GOT3 (cell line): ENCODE data around the gene EXOC1L.

Experiments used
- DNase-seq: peaks from one replicate; lab custom pipeline; 2025; ENCODE audit warnings: mixed read lengths; lab: John Stamatoyannopoulos, UW

Gene EXOC1L, protein sequence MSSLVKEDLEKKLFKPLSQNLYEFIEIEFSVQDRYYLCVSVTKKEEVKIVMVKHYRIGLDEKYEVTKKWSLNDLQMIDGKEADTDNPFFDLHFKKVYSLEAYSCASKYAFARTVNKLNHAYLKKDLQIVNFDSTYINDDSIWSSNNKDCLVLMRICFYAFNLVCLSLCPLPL

DNA sequence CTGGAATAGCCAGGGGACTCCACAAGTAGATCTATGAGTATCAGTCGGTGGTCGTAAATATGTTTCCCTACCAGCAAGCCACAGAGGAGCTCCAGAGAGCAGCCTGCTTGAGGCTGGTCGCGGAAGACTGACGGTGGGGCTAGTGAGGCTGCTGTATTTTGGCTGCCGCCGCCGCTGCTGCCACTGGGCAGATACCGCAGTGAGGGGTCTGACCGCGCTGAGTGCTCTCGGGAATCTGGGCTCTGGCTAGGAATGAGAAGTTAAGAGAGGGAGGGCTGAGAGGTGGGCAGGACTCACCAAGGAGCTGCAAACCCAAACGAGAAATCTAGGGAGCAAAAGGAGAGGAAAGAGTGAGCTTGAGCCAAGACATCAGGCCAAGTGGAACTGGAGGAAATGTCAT is at the start of gene EXOC1L:
Gene EXOC1L, plus strand, starts transcription at position 157 of the 400 bp plus-strand sequence. Its CDS starts 237 bp downstream, at position 394.
- no peak for DNase-seq

DNA sequence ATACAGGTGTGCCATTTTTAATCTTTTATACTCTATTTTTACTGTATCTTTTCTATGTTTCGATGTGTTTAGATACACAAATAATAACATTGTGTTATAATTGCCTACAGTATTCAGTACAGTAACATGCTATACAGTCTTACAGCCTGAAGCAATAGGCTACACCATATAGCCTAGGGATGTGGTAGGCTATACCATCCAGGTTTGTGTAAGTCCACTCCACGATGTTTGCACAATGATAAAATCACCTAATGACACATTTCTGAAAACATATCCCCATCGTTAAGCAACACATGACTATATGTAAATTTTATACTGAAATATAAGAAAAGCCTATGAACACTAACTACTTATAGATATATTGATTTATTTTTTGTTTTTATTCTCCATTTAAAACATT is 48.9 kb upstream of the EXOC1L start:
- DNase-seq, result no peak

DNA sequence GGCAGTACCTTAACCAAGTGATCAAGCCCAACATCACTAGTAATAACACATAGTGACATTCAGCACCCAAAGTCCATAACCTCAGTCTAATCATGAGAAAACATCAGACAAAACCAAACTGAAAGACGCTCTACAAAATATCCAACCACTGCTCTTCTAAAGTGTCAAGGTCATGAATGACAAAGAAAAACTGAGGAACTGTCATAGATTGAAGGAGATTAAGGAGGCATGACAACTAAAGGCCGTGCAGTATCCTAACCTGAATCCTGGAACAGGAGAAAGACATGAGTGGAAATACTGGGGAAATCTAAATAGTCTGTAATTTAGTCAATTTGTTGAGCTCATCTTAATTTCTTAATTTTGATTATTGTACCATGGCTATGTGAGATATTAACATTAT is 38.2 kb upstream of the EXOC1L start:
- DNase-seq, result no peak

DNA sequence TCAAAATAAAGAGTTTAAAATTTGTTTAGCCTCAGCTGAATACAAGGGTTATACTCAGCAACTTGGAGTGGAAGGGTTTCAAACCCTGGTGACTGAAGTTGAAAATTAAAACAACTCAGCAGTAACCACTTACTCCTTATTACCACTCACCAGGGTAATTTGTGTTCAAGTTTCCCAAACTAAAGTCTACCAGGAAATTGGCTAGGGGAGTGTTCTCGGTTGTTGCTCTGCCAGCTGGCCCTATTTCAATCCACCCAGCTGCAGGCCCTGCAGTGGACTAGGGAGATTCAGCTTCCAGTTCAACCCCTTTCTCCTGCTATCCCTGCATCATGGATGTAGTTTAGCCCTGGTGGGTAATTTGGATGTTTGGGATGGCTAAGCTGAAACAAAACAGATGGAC is 37.8 kb upstream of the EXOC1L start:
- no peak for DNase-seq

DNA sequence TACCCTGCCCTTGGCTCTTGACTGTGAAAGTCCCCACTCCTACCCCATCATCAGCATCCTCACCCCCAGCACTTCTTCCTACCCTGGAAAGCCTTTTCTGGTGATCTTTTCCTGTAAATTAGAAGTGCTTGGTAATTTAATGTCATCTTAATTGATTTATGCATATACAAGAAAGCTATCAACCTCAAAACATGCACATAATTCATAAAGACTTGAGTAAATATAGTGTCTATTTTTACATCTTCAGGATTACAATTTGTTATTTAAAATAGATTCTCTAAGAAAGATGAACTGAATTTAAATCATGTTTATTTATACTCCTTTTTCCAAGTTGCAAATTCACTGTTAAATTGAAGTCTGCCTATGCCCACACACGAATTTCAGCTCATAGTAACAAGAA is 36.0 kb upstream of the EXOC1L start:
- DNase-seq, result no peak

DNA sequence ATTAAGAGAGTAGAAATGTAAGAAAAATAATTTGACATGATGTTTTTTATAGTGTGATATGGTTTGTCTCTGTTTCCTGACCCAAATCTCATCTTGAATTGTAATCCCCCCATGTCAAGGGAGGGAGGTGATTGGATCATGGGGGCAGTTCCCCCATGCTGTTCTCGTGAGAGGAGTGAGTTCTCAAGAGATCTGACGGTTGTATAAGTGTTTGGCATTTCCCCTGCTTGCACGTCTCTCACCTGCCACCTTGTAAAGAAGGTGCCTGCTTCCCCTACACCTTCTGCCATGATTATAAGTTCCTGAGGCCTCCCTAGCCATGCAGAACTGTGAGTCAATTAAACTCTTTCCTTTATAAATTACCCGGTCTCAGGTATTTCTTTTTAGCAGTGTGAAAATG is 34.8 kb upstream of the EXOC1L start:
- no peak for DNase-seq

DNA sequence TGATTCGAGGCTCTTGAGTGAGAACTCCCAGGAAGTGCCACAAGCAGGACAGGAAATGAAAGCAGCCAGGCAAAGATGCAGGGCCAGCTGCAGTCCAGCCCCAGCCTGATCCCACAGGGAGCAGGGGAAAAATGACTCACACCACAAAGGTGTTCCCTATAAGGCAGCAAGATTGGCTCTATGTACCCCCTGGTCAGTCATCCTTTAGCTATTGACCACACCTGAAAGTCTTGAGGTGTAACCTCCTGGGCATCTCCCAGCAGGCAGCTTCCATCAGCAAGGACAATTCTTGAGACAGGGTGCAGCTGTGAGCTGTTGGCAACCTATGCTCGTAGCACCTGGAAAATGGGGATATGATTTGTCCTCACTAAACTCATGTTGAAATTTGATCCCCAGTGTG is 27.9 kb upstream of the EXOC1L start:
- no peak for DNase-seq

DNA sequence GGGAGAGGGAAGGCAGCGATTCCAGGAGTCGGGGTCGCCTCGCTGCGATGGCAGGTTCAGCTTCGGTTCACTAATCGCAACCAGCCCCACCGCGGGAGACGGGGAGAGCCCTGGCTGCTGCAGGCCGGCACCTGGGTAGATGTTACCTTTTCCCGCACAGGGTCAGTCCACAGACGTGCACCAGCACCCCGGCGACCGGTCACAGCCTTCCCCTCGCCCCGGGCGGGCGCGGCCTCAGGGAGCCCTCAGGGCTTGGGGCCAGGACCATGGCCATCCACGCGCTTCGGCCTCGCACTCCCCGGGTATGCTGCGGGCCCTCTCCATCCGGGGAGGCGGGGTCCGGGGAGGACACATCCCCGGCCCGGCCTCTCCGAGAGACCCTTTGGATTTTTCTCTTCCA is 26.1 kb upstream of the EXOC1L start:
- no peak for DNase-seq

DNA sequence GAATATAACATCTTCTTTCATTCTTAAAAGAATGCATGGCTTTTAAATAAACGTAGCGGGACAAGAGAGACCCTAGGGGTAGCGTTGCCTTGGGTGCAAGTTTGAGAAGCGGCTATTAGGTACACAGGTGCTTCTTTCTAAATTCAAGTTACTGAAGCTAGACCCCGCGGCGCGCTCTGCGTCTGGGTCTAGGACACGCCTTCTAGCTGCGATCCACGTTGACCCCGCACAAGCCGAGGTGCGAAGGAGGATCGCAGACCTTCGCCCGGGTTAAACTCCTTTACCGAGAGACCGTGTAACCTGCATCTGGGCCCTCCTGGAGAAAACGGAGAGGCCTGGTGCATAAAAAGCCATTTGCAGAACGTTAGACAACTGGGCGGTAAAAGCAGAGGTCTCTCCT is 25.5 kb upstream of the EXOC1L start:
- DNase-seq, result no peak

DNA sequence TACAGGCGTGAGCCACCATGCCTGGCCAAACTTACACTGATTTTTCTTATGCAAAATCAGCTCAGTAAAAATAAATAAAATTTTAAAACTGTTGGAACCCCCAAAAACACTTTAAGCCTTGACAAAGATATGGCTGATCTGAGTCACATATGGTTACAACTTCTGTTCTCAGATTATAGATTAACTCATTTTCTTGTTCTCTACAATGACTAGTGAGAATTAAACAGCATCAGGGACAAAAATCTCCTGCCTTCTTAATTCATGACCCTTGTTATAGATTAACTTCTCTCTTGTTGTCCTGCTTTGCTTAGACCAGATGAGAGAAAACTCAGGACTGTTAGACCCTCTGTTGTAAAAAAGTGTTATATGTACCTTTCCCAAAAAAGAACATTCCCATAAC is 24.2 kb upstream of the EXOC1L start:
- DNase-seq, result no peak

DNA sequence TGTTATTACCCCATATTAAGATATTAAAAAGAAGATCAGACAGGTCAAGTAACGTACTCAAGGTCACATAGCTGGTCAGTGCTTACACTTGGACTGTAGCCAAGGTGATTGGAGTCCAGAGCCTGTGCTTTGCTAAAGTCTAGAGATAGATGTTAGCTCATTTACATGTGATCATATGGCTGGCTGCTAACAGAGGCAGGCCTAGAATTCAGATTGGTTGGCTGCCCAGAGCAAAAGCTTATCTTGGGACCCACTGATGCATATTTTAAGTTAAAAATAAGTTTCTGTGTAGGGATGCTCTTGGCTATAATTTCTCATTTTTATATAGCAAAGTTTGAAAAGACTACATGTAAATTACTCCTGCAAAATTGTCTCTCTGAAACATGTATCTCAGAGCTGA is 18.1 kb upstream of the EXOC1L start:
- DNase-seq, result no peak

DNA sequence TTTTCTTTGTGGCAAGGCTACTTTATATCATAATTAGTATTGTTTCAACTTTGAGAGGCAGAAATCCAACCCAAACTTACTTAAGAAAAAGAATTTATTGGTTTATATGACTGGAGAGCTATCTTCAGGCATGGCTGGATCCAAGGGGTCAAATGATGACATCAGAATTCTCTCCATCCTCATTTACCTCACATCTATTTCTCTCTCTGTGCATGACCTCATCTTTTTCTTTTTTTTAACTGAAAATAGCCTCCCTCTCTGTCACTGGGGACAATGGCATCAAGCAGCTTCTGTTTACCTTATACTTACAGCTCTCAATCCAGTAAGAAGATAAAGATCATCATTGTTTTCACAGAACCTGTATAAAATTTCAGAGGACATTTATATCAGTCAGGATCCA is 12.0 kb upstream of the EXOC1L start:
- no peak for DNase-seq

DNA sequence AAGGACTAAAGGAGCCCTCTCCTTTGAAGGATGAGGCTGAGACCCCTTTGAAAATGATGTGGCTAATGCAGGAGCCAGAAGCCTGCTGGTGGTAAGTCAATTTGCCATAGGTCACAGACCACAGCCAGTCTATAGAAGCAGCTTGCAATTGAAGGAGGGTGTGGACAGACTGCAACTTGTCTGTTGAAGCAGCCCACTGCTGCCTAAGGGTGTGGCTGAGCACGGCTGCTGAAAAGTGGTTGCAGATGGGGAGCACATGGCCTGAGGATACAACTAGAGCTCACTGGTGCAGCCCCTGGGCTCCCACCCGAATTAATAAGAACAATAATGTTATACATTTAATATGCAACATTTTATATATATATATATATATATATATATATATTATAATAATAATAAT is 11.4 kb upstream of the EXOC1L start:
- DNase-seq, result no peak

DNA sequence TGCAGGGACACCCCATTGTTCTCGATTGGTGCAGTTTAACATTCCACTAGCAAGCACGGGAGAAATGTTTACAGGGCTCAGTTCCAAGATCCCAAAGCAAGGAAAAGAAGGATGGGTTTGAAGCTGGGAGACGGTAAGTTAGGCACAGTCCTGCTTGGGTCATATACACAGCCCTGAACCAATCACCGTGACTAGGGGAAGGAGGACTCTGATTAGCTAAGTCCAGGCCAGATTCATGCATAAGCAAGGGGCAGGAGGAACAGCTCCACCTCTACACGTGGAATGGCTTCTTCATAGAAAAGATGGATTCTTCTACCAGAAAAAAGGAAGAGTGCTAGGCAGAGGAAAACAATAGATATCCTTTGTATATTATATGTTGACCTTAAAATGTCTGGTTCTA is 11.0 kb upstream of the EXOC1L start:
- no peak for DNase-seq

DNA sequence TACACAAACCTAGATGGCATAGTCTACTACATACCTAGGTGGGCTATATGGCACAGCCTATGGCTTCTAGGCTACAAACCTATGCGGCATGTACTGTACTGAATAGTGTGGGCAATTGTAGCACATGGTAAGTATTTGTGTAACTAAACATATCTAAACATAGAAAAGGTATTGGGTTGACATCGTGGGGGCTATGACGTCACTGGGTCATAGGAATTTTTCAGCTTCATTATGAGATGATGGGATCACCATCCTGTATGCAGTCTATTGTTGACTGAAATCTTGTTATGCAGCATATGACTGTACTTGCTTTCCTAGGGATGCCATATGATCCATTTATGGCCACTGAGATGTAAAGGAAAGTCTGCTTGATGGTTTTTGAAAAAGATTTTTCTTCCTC is 1.9 kb upstream of the EXOC1L start:
- DNase-seq, result no peak

DNA sequence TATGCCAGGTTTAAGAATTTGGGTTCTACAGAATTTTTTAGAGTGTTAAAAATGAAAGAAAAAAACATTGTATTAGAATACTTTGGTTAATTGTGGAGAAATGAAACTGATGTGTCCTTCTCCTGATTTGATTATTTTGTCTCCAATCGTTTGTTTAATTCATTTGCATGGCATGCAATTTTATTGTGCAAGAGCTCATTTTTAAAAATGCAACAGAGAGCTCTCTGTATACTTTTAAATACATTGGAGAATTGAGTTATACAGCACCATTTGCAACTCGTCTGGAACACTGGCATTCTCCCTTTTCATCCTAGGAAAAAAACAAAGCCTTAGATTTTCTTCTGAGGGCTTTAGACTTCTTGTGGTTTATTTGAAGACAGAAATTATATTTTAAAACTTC is 689 bp downstream of the EXOC1L start:
- no peak for DNase-seq

DNA sequence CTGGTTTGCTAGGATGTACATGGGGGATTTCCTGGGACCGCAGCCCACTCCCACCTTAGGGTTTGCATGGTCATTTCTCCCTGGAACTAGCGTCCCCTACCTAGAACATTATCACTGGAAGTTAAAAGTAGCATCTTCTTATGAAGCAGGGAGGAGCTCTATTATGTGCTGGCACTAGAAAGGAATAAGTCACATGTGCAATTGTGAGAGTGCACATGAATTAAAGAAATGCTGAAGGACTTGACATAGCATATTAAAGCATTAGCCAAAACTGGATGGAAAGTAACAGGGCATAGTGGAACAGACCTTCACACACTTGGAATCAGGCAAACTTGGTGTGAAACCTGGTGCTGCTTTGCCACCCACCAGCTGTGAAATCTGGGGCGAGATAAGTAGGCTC is 2.7 kb downstream of the EXOC1L start:
- no peak for DNase-seq

DNA sequence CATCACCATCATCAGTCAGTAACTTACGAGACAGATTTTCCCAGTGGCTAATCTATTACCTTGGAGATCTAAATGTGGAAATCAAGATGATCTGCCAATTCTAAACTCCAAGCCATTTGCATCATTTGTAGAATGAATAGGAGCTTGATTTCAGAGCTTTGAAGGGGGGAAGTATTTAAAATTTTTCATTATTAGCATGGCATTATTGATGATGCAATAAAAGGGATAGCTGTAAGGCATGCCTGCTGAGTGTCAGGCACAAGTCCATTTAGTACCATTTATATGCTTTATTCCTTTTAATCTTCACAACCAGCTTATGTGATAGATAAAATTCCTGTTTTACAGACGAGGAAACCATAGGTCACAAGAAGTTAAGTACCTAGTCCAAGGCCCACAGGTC is 5.3 kb downstream of the EXOC1L start:
- DNase-seq, result no peak

DNA sequence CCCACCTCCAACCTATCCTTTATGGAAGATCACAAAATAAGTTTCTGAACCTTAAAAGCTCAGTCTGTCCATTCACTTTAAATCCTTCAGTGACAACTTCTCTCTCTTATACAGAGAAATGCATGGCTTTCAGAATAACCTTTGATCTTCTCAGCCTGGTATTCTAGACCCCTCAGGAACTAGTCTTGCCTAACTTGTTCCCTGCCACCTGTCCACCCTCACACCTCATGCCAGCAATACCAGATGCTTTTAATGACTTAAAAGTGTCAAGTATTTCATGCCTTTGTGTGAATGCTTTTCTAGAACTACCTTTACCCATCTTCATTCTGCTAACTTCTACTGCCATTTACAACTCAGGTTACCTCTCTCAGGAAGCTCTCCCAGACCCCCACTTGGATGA is 7.4 kb downstream of the EXOC1L start:
- no peak for DNase-seq

DNA sequence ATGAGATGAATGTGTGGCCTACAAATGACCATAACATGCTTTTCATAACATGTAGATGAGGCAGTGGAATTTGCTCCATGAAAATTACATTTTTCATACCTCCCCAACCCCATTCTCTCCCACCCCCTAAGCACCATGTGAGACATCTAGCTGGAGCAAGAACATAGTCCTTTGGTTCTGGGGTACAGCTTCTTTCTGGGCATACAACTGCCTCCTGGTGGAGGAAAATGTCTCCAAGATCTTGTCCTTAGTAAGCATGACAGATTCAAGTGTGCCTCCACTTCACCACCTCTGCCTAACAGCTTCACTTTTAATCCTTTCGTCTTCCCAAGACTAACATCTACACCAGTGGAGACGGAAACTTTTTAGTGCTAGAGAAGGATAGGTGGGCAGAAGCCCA is 8.0 kb downstream of the EXOC1L start:
- no peak for DNase-seq

DNA sequence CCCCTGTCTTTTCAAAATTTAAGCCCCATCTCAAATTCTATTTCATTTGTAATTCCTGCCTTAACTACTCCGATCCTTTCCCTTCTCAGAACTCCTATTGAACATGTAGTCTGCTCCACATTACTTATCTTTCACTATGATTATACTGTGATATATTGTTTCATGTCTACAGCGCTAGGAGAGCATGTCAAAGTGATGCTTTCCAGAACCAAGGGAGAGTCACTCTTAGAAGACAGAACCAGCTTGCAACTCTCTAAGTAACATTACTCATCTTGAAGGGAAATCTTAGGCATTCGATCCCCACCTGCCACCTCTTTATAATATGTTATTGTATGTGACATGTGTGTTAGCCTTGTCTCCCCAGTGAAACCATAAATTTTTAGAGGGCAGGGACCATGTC is 10.5 kb downstream of the EXOC1L start:
- DNase-seq, result no peak

DNA sequence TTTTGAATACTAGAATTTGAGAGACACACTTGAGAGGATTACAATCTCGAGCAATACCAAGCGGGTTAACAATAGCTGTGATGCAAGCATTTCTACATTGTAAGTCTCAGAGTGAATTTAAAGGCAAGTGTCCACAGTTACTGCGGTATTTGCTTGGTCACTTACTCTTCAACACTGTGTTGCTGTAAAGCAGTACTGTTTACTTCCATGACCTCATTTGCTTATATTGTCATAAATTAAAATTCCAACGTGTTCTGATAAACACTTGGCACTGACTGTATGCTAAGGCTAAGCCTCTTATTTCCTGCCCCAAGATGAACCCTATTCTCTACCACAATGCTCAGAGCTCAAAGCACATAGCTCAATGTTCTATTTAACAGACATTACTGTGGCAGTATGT is 11.1 kb downstream of the EXOC1L start:
- DNase-seq, result no peak

DNA sequence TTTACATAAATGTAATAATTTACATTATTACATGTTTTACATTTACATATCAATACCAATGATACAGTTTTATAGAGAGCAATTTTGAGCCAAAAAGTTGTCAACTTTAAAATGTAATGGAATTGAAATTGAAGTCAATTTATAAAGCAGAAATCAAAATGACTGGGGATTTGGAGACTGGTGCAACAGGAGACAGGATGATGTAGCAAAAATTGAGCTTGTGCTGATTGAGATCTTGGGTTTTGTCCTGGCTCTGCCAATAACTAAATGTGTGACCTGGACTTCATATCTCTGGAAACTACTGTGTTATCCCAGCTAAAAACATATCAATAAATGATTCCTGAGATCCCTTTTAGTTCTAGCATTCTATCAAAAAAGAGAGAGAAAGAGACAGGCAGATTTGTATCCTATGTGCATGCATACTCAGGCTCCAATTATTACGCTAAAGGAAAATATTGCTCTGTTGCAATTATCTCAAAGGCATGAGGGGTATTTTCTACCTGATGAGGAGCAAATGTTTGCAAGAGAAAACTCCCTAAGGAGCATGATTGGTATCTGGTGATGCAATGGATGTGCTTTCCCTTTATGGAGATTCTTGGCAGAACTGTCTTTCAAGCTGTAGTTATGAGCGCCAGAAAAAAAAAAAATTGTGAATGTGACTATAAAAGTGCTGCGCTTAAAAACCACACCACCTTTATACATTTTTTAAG is 14.7 kb downstream of the EXOC1L start:
- DNase-seq, result no peak

DNA sequence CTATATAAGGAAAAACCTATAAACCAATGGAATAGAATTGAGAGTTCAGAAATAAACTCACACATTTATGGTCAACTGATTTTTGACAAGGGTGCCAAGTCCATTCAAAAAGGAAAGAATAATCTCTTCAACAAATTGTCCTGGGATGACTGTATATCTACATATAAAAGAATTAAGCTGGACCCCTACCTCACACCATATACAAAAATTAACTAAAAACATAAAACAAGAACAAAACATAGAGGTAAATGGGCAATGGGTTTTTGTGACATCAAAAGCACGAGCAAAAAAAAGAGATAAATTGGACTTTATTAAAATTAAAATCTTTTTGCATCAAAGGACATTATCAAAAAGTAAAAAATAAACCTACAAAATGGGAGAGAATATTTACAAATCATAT is 18.3 kb downstream of the EXOC1L start:
- no peak for DNase-seq
